B cell (primary cell): ENCODE results near the gene GPNMB. TPM values are rescaled to one million over a fixed set of nuclear protein-coding genes. Genes with fewer than 3 reads are reported as not detected.

Source experiments
- ATAC-seq: fragments of 200-7000 bp; cut with Tn5 transposase; one replicate; pipeline ENCODE4 v1.10.0; 2021; ENCODE audit warnings: low read depth, mild to moderate bottlenecking, moderate number of reproducible peaks, moderate library complexity
- CTCF ChIA-PET: fragments of 350-600 bp; sonication (Branson Sonifier 250); formaldehyde crosslinking; loops from one replicate; lab custom pipeline; 2021; ENCODE audit warnings: antibody characterized with exemption, inconsistent platforms; lab: Charles Lee
- POLR2A ChIA-PET: fragments of 350-600 bp; sonication (Branson Sonifier 250); formaldehyde crosslinking; loops from one replicate; lab custom pipeline; 2021; ENCODE audit warnings: antibody characterized with exemption; lab: Charles Lee
- DNase-seq: peaks from one replicate; pipeline ENCODE4 v3.0.0; 2013
- H2AFZ ChIP-seq: 2 replicates; pipeline ENCODE4 v1.6.1; 2012; ENCODE audit warnings: mild to moderate bottlenecking, low read depth, low read length; ENCODE audit not compliant: insufficient read depth, poor library complexity, severe bottlenecking
- H3K27ac ChIP-seq, 2 donors: 1 replicate in 1 of 2; 2 replicates in 1 of 2; pipeline ENCODE4 v1.5.1; 2012 to 2013; ENCODE audit warnings: low read length in 2 of 2, mild to moderate bottlenecking in 2 of 2, moderate library complexity in 1 of 2
- H3K27me3 ChIP-seq, 4 experiments: fragments of 200-600 bp in 1 of 4; sonication (generic) in 1 of 4; replicated peaks in 1 of 4; 1 replicate in 2 of 4; 2 replicates in 2 of 4; pipeline versions ENCODE4 v1.6.1 to v1.7.0; 2013 to 2016; ENCODE audit warnings: low read length in 3 of 4, mild to moderate bottlenecking in 2 of 4, mixed read lengths in 1 of 4, moderate library complexity in 1 of 4; ENCODE audit not compliant: insufficient read depth in 4 of 4, control insufficient read depth in 3 of 4; ENCODE audit errors: control extremely low read depth in 1 of 4
- H3K36me3 ChIP-seq, 2 experiments: replicated peaks in 1 of 2; 1 replicate in 1 of 2; 2 replicates in 1 of 2; pipeline versions ENCODE4 v1.6.1 to v1.7.1; 2013; ENCODE audit warnings: low read length in 1 of 2; ENCODE audit not compliant: insufficient read depth in 2 of 2, control insufficient read depth in 1 of 2; ENCODE audit errors: control extremely low read depth in 1 of 2, extremely low read depth in 1 of 2
- H3K4me1 ChIP-seq, 2 donors: fragments of 200-600 bp in 1 of 2; sonication (generic) in 1 of 2; 1 replicate in 1 of 2; 2 replicates in 1 of 2; pipeline versions ENCODE4 v1.5.1 to v1.6.1; 2013 to 2017; ENCODE audit warnings: low read length in 2 of 2; ENCODE audit not compliant: control insufficient read depth in 2 of 2, insufficient read depth in 2 of 2
- H3K4me2 ChIP-seq: replicated peaks from 2 replicates; pipeline ENCODE3; 2012; ENCODE audit warnings: mild to moderate bottlenecking, low read depth, low read length; ENCODE audit not compliant: poor library complexity, severe bottlenecking
- H3K4me3 ChIP-seq, 5 experiments: fragments of 200-600 bp in 1 of 5; sonication (generic) in 1 of 5; 1 replicate in 3 of 5; 2 replicates in 2 of 5; pipeline versions ENCODE4 v1.5.1 to v1.7.0; 2011 to 2016; ENCODE audit warnings: low read length in 4 of 5, mild to moderate bottlenecking in 4 of 5, low read depth in 2 of 5, control low read depth in 1 of 5, moderate library complexity in 1 of 5; ENCODE audit not compliant: insufficient read depth in 1 of 5; ENCODE audit errors: control extremely low read depth in 1 of 5, extremely low read depth in 1 of 5
- H3K79me2 ChIP-seq: fragments of 200-600 bp; sonication (generic); one replicate; pipeline ENCODE4 v1.6.0; 2016; ENCODE audit warnings: low read length; ENCODE audit not compliant: control insufficient read depth, insufficient read depth
- H3K9ac ChIP-seq: fragments of 200-600 bp; sonication (generic); 2 replicates; pipeline ENCODE4 v1.6.1; 2017; ENCODE audit warnings: mild to moderate bottlenecking, low read length, moderate library complexity
- H3K9me3 ChIP-seq, 3 donors: one replicate each; pipeline versions ENCODE4 v1.6.1 to v1.7.1; 2013; ENCODE audit warnings: low read length in 2 of 3; ENCODE audit not compliant: control insufficient read depth in 2 of 3, insufficient read depth in 1 of 3; ENCODE audit errors: control extremely low read depth in 1 of 3
- H4K20me1 ChIP-seq: 2 replicates; pipeline ENCODE4 v1.6.0; 2012; ENCODE audit warnings: mild to moderate bottlenecking, low read length; ENCODE audit not compliant: insufficient read depth, control insufficient read depth, poor library complexity, severe bottlenecking
- H3K27ac Mint-ChIP-seq: one replicate; pipeline ENCODE4 v1.8.0; 2021; ENCODE audit warnings: mixed read lengths
- H3K27me3 Mint-ChIP-seq: one replicate; pipeline ENCODE4 v1.8.0; 2021; ENCODE audit warnings: mixed read lengths
- H3K4me1 Mint-ChIP-seq: one replicate; pipeline ENCODE4 v1.8.0; 2021; ENCODE audit warnings: mixed read lengths
- H3K4me3 Mint-ChIP-seq: one replicate; pipeline ENCODE4 v1.8.0; 2021; ENCODE audit warnings: mixed read lengths
- H3K9me3 Mint-ChIP-seq: one replicate; pipeline ENCODE4 v1.8.0; 2022; ENCODE audit warnings: mixed read lengths; ENCODE audit not compliant: insufficient read depth
- EZH2 ChIP-seq: IDR thresholded peaks from 2 replicates; pipeline ENCODE4 v1.6.1; 2012; ENCODE audit warnings: borderline replicate concordance, low read depth, mild to moderate bottlenecking, moderate library complexity, low read length; ENCODE audit not compliant: insufficient read depth, poor library complexity, severe bottlenecking
- WGBS: methylation state at CpG from one replicate; pipeline ENCODE4 v1.1.5; 2013; ENCODE audit warnings: missing lambda C conversion rate; ENCODE audit not compliant: insufficient coverage; 5-methylcytosine and 5-hydroxymethylcytosine counted together
- intact Hi-C: fragments of 100-400 bp; cut with micrococcal nuclease; formaldehyde crosslinking; loops from one replicate; pipeline ENCODE4 v1.10.0; 2022
- polyA plus RNA-seq: library from polyadenylated mRNA; depleted of rRNA; stranded (reverse); fragments of >200 nt; gene quantifications from 2 replicates; pipeline ENCODE4 v1.2.3, GENCODE V29; 2012
- total RNA-seq, 2 donors: library from RNA; stranded (reverse); fragments of 120-200 nt in 1 of 2; gene quantifications; 1 replicate in 1 of 2; 2 replicates in 1 of 2; pipeline versions ENCODE4 v1.2.3 to v1.2.4, GENCODE V29; 2013 to 2022
- TF ChIP-seq, protein P1 (sequence below): fragments of 200-600 bp; IDR thresholded peaks from one replicate; pipeline ENCODE4 v1.8.0; 2022; ENCODE audit warnings: antibody characterized with exemption, mild to moderate bottlenecking

Gene GPNMB
- total and polyA plus RNA-seq, 2 donors (not counting 1 experiment from before 2014, with no cell fraction given) = 2.6 TPM; not detected in 1

DNA sequence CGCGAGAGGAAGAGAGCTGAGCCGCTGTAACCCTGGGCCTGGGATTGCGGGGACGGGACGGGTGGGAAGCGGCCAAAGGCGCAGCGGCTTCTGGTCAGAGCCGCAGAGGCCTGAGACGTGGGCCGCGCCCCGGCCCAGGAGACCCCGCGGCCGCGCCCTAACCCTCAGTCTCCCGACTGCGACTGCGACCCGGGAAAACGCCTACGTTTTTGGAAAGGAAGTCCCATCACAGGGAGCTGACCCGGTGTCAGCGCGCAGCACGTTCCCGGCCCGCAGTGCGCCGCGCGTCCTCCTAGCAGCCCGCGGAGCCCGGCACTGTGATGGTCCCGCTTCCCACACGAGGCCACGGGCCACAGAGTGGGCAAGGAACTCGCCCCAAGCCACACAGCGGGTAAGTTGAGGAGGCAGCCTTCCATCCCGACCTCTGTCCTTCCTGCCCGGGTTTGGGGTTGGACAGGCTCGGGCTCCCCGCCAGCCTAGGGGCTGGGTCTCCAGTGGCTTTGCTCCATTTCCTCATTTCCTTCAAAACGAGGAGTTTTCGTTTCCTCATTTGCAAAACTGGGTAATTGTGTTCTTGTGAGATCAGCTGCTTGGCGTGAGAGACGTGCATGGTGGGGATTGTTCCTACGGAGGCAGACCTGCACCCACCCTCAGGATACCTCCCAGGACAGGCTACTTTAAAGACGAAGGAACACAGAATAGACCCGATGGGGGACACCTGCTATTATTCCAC, 1.2 kb downstream of the GPNMB start:
- H3K4me1 ChIP-seq = peaks cover 12% of the 10 kb centered on the region in 2 donors
- TF ChIP-seq, protein P1, sequence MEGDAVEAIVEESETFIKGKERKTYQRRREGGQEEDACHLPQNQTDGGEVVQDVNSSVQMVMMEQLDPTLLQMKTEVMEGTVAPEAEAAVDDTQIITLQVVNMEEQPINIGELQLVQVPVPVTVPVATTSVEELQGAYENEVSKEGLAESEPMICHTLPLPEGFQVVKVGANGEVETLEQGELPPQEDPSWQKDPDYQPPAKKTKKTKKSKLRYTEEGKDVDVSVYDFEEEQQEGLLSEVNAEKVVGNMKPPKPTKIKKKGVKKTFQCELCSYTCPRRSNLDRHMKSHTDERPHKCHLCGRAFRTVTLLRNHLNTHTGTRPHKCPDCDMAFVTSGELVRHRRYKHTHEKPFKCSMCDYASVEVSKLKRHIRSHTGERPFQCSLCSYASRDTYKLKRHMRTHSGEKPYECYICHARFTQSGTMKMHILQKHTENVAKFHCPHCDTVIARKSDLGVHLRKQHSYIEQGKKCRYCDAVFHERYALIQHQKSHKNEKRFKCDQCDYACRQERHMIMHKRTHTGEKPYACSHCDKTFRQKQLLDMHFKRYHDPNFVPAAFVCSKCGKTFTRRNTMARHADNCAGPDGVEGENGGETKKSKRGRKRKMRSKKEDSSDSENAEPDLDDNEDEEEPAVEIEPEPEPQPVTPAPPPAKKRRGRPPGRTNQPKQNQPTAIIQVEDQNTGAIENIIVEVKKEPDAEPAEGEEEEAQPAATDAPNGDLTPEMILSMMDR = no peak
- TF ChIP-seq EZH2 = no peak
- H3K27me3 ChIP-seq = peaks cover 0 to 48% (median 22%) of the 10 kb centered on the region in 4 experiments
- peaks cover 2% of the 10 kb centered on the region for H3K9me3 Mint-ChIP-seq
- ATAC-seq (peak; percentile 14), DNase-seq (peak; percentile 54)
- POLR2A ChIA-PET = no interaction called here
- WGBS = 9% methylated on average over 47 of the region's 53 CpGs
- H3K4me1 Mint-ChIP-seq = peaks cover 8% of the 10 kb centered on the region
- H4K20me1 ChIP-seq = no peaks in the 10 kb centered on the region
- H2AFZ ChIP-seq = peak overlapping the region; percentile 63
- H3K27ac Mint-ChIP-seq = no peak overlapping the region
- CTCF ChIA-PET = interaction anchor here (0.9 kb wide), 1 partner anchor 23 kb away, joined by 3 read pairs; no protein-coding TSS in a partner anchor
- intact Hi-C loops = no loop called here
- H3K27ac ChIP-seq = no peak overlapping the region
- H3K4me3 Mint-ChIP-seq = peak overlapping the region; percentile 63
- H3K27me3 Mint-ChIP-seq = peaks cover 69% of the 10 kb centered on the region
- peak overlapping the region; percentile 73 for H3K4me2 ChIP-seq
- peak overlapping the region; percentile 45 for H3K9ac ChIP-seq
- peaks cover 0 to 9% (median 6%) of the 10 kb centered on the region in 3 donors for H3K9me3 ChIP-seq
- no peaks in the 10 kb centered on the region for H3K79me2 ChIP-seq
- H3K36me3 ChIP-seq = no peaks in the 10 kb centered on the region
- H3K4me3 ChIP-seq = peak overlapping the region in 4 of 5 experiments; percentile 20 to 42 (median 37)

GRCh38 chr7:23249486-23249885, 2.9 kb downstream of the GPNMB start:
- Histone ChIP-seq H3K36me3 (no peaks in the 10 kb centered on the region), H3K4me1 (peaks cover 12% of the 10 kb centered on the region in 2 donors), H3K9ac (no peak overlapping the region), H3K4me2 (no peak overlapping the region), H2AFZ (no peak overlapping the region), H3K4me3 (no peak overlapping the region), H4K20me1 (no peaks in the 10 kb centered on the region), H3K79me2 (no peaks in the 10 kb centered on the region), H3K27ac (no peak overlapping the region), H3K9me3 (peaks cover 0 to 9% (median 6%) of the 10 kb centered on the region in 3 donors), H3K27me3 (peaks cover 0 to 48% (median 22%) of the 10 kb centered on the region in 4 experiments)
- DNase-seq = no peak
- TF ChIP-seq EZH2 = no peak
- TF ChIP-seq, protein P1 = no peak
- ChIA-PET CTCF (no interaction called here), POLR2A (interaction anchor here (0.7 kb wide), 1 partner anchor 1337 kb away, joined by 5 read pairs; no protein-coding TSS in a partner anchor)
- H3K27me3 Mint-ChIP-seq = peaks cover 69% of the 10 kb centered on the region
- no peak for ATAC-seq
- no peak overlapping the region for H3K4me3 Mint-ChIP-seq
- intact Hi-C loops = no loop called here
- no peak overlapping the region for H3K27ac Mint-ChIP-seq
- H3K9me3 Mint-ChIP-seq = peaks cover 2% of the 10 kb centered on the region
- H3K4me1 Mint-ChIP-seq = peaks cover 8% of the 10 kb centered on the region
